OCI-LY1 (cell line): Measurements from ENCODE around the gene HPSE2.

Experiments
- EZH2 ChIP-seq: fragments of 200-600 bp; sonication (generic), shearing (Covaris generic); IDR thresholded peaks from 2 replicates; pipeline ENCODE4 v1.8.0; 2017; ENCODE audit warnings: borderline replicate concordance, mixed run types, mild to moderate bottlenecking, antibody characterized with exemption, low read length, moderate library complexity, mixed read lengths
- TF ChIP-seq, protein P1 (sequence below): fragments of 200-600 bp; sonication (generic), shearing (Covaris generic); IDR thresholded peaks from 2 replicates; pipeline ENCODE4 v1.5.1; 2017; ENCODE audit warnings: mild to moderate bottlenecking, antibody characterized with exemption, low read length, moderate library complexity, mixed read lengths

DNA sequence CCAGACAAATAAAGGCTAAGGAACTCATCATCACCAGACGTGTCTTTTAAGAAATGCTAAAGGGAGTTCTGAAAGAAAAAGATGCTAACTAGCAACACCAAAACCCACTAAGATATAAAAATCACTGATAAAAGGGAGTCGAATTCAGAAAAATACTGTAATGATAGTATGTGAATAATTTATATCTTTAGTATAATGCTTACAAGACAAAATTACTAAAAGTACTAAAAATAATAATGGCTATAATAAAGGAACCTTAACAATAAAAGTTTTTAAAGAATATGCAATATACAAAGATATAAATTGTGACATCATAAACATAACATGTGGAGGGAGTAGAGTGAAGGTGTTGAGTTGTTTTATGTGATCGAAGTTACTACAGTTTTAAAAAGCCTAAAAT, 28.3 kb downstream of the HPSE2 start:
- TF ChIP-seq, protein P1, sequence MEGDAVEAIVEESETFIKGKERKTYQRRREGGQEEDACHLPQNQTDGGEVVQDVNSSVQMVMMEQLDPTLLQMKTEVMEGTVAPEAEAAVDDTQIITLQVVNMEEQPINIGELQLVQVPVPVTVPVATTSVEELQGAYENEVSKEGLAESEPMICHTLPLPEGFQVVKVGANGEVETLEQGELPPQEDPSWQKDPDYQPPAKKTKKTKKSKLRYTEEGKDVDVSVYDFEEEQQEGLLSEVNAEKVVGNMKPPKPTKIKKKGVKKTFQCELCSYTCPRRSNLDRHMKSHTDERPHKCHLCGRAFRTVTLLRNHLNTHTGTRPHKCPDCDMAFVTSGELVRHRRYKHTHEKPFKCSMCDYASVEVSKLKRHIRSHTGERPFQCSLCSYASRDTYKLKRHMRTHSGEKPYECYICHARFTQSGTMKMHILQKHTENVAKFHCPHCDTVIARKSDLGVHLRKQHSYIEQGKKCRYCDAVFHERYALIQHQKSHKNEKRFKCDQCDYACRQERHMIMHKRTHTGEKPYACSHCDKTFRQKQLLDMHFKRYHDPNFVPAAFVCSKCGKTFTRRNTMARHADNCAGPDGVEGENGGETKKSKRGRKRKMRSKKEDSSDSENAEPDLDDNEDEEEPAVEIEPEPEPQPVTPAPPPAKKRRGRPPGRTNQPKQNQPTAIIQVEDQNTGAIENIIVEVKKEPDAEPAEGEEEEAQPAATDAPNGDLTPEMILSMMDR, result no peak
- no peak for TF ChIP-seq EZH2
